Left lung (tissue), 14 donors: ENCODE measurements around the gene FOXP2. TPM values are rescaled to one million over a fixed set of nuclear protein-coding genes. Genes with fewer than 3 reads are reported as not detected.

Experiments
- ATAC-seq: fragments of 200-7000 bp; cut with Tn5 transposase; one replicate; pipeline ENCODE4 v1.9.1; 2020; ENCODE audit warnings: moderate library complexity
- DNase-seq, 4 donors: peaks; one replicate each; pipeline ENCODE4 v3.0.0-alpha.2; 2013 to 2020
- H3K27ac ChIP-seq, 2 donors: fragments of 200-600 bp; sonication (generic) in 1 of 2; one replicate each; pipeline versions ENCODE4 v1.5.0 to v1.8.0; 2020 to 2021
- H3K27me3 ChIP-seq, 2 donors: fragments of 200-600 bp; sonication (generic) in 1 of 2; one replicate each; pipeline versions ENCODE4 v1.5.0 to v1.8.0; 2020 to 2021
- H3K36me3 ChIP-seq, 2 donors: fragments of 200-600 bp; sonication (generic) in 1 of 2; one replicate each; pipeline versions ENCODE4 v1.5.0 to v1.8.0; 2020 to 2021
- H3K4me1 ChIP-seq, 2 donors: fragments of 200-600 bp; one replicate each; pipeline ENCODE4 v1.8.0; 2021
- H3K4me3 ChIP-seq, 2 donors: fragments of 200-600 bp; sonication (generic) in 1 of 2; one replicate each; pipeline versions ENCODE4 v1.5.0 to v1.8.0; 2020 to 2021; ENCODE audit warnings: mild to moderate bottlenecking in 1 of 2
- H3K9me3 ChIP-seq, 2 donors: fragments of 200-600 bp; sonication (generic) in 1 of 2; one replicate each; pipeline versions ENCODE4 v1.5.0 to v1.8.0; 2020 to 2021
- intact Hi-C, 2 donors: fragments of 100-400 bp; cut with DNase I; formaldehyde crosslinking; loops; one replicate each; pipeline versions ENCODE4 v1.11.2 to v1.14.2; 2022
- long read RNA-seq, 12 donors: library from polyadenylated mRNA in 2 of 12; unstranded in 2 of 12; transcript quantifications; one replicate each; pipeline ENCODE4 v2.0.0 and lab custom pipeline, GENCODE V29; 2019 to 2026
- polyA plus RNA-seq, 6 donors: library from polyadenylated mRNA; unstranded; fragments of 120-200 nt; gene quantifications; one replicate each; pipeline ENCODE4 v1.2.1, GENCODE V29; 2013; ENCODE audit not compliant: insufficient read length in 6 of 6
- total RNA-seq, 2 donors: library from RNA; stranded (reverse); fragmentation: NEBNext Ultra II Directional; extraction: Animal tissue kit (Norgen Biotek cat#: 25700); gene quantifications; one replicate each; pipeline ENCODE4 v1.2.1, GENCODE V29; 2021
- TF ChIP-seq, protein P1 (sequence below), 2 donors: fragments of 200-600 bp; sonication (generic) in 1 of 2; IDR thresholded peaks; one replicate each; pipeline versions ENCODE4 v1.5.0 to v1.8.0; 2021; ENCODE audit warnings: antibody characterized with exemption in 2 of 2
- donor health status: DM: no; HTN: yes; CAD: no.
- donor health status: DM: no; HTN: no; CAD: no.

FOXP2 gene
- 1 to 10 TPM; 5.9 to 9.0 TPM for total RNA-seq
- 10 to 100 TPM; 35.3 to 86.8 (median 64.3) TPM for polyA plus RNA-seq
- long read RNA-seq, donor 1: 0 reads
- long read RNA-seq, donor 2, partial matches to known transcripts: 15 of 15 reads
- long read RNA-seq, donor 2, other reads (novel, unspliced or antisense): 0 of 15 reads
- long read RNA-seq, donor 3, partial matches to known transcripts: 28 of 29 reads
- long read RNA-seq, donor 3, other reads (novel, unspliced or antisense): 0 of 29 reads
- long read RNA-seq, donor 4: 0 reads
- long read RNA-seq, donor 5: 0 reads
- long read RNA-seq, donor 6: 0 reads
- long read RNA-seq, donor 7: 0 reads
- long read RNA-seq, donor 8: 0 reads
- long read RNA-seq, donor 9: 0 reads
- long read RNA-seq, donor 10, partial matches to known transcripts: 2 of 2 reads
- long read RNA-seq, donor 10, other reads (novel, unspliced or antisense): 0 of 2 reads
- long read RNA-seq, donor 11: 0 reads
- long read RNA-seq, donor 12: 0 reads

DNA sequence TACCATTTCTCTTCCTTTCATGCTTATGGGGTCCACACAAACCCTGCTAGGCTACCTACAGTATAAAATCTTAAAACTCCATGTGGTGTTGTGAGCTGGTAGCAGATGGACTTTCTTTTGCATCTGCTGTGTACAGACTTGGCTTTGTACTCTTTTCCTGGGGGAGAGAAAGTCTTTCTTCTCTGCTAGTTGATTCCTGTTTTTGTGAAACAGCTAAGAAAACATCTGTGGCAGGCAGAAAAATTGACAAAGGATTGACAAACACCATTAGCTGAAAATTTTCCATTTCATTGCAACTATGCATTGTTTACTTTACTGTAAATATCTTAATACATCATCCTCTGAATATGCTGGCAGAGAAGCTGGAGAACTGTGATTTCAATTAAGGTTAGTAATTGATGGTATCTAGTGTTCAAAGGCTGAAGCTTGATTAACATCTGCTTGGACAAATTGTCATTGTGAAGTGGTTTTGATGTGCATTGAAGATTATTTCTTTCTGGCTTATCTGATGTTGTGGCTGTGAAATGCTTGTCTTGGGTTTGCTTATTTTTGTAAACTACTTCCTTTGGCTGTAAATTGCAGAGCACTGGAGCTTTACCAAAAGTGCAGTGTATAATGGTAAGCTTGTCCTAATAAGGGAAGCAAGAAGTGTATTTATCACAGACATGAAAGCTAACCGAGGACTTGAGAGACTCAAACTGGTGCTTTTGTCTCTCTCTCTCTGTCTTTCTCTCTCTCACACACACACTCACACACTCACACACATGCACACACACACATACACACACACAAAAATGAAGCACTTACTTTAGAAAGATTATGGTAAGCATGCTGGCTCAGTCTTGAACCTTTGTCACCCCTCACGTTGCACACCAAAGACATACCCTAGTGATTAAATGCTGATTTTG is at the start of gene FOXP2:
TSS of gene FOXP2 (plus strand) at position 660 of the 908 bp plus-strand sequence. CDS start 11,697 bp downstream, outside the sequence.
- peak within 1 kb of the TSS in 1 of 2 donors; percentile 35 for H3K27ac ChIP-seq
- H3K27me3 ChIP-seq: peaks cover 0 to 5% of the 10 kb centered on the region in 2 donors
- TF ChIP-seq, protein P1, sequence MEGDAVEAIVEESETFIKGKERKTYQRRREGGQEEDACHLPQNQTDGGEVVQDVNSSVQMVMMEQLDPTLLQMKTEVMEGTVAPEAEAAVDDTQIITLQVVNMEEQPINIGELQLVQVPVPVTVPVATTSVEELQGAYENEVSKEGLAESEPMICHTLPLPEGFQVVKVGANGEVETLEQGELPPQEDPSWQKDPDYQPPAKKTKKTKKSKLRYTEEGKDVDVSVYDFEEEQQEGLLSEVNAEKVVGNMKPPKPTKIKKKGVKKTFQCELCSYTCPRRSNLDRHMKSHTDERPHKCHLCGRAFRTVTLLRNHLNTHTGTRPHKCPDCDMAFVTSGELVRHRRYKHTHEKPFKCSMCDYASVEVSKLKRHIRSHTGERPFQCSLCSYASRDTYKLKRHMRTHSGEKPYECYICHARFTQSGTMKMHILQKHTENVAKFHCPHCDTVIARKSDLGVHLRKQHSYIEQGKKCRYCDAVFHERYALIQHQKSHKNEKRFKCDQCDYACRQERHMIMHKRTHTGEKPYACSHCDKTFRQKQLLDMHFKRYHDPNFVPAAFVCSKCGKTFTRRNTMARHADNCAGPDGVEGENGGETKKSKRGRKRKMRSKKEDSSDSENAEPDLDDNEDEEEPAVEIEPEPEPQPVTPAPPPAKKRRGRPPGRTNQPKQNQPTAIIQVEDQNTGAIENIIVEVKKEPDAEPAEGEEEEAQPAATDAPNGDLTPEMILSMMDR (IDR thresholded peaks at IDR 0.05): no peak
- H3K36me3 ChIP-seq: no peaks in the 10 kb centered on the region
- DNase-seq (peak in 2 of 4 donors; percentile 82 to 87), ATAC-seq (peak; percentile 40)
- H3K4me1 ChIP-seq: no peaks in the 10 kb centered on the region
- peak within 1 kb of the TSS in 1 of 2 donors; percentile 4 for H3K4me3 ChIP-seq
- no peaks in the 10 kb centered on the region for H3K9me3 ChIP-seq
- intact Hi-C loops: no loop called here

DNA sequence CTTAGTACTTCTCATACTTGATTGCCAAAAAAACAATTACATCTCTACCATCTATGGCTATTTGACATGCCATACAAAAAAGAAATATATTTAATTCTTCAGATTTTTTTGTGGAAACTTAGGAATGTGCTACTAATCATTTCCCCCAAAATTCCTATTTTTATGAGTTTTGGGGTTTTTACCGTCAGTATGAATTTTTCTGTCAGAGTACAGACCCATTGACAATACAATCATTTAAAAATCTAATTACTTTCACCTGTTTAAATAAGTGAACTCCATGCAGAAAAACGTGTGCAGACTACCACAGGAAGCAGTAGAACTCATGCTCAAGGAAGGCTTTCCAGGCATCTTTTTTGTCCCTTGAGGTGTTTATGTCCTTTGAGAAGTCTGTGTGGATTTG is 48.8 kb upstream of the FOXP2 start:
- ATAC-seq (no peak), DNase-seq (no peak)
- Histone ChIP-seq H3K4me1 (no peaks in the 10 kb centered on the region), H3K9me3 (no peaks in the 10 kb centered on the region), H3K4me3 (no peak overlapping the region), H3K36me3 (no peaks in the 10 kb centered on the region), H3K27me3 (no peaks in the 10 kb centered on the region), H3K27ac (no peak overlapping the region)
- intact Hi-C loops: no loop called here
- TF ChIP-seq, protein P1 (IDR thresholded peaks at IDR 0.05): no peak

DNA sequence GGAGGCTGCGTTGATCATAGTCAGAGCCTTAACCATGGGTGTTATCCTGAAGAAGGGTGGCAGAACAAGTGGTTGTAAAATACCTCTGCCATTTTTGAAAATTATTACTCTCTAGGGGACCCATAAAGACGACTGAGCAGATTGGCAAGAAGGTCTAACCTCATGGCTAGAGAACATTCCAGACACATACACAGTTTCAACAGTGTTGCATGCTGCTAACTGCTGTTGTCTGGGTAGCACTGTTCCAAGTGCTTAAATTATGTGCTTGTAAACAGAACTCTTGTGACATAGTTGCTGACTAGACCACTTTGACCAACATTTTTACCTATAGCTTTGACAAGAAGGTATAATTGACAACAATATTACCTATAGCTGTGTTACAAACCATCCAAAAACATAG is 46.1 kb upstream of the FOXP2 start:
- intact Hi-C loops: no loop called here
- H3K9me3 ChIP-seq: no peaks in the 10 kb centered on the region
- no peak overlapping the region for H3K4me3 ChIP-seq
- DNase-seq (no peak), ATAC-seq (no peak)
- no peaks in the 10 kb centered on the region for H3K27me3 ChIP-seq
- H3K27ac ChIP-seq: no peak overlapping the region
- TF ChIP-seq, protein P1 (IDR thresholded peaks at IDR 0.05): no peak
- no peaks in the 10 kb centered on the region for H3K4me1 ChIP-seq
- H3K36me3 ChIP-seq: no peaks in the 10 kb centered on the region

DNA sequence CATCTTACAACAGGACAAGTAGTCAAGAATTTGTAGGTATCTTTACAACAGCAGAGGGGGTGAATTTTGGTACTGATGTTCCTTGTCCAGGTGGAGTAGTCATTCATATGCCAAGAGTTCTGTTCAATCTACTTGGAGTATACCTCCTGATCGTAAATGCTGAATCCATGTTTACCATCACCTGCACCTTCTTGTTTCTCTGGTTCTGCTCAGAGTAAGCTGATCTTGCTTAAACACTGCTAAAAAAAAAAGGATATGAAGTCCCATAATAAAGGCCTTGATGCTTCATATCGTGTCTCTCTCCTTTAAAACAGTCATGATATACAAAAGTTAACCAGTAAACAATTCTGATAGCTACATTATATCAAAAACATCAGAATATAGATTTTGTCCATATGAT is 45.3 kb upstream of the FOXP2 start:
- H3K36me3 ChIP-seq: no peaks in the 10 kb centered on the region
- intact Hi-C loops: no loop called here
- H3K27me3 ChIP-seq: no peaks in the 10 kb centered on the region
- DNase-seq: no peak
- H3K9me3 ChIP-seq: no peaks in the 10 kb centered on the region
- H3K4me1 ChIP-seq: no peaks in the 10 kb centered on the region
- no peak overlapping the region for H3K27ac ChIP-seq
- no peak overlapping the region for H3K4me3 ChIP-seq
- TF ChIP-seq, protein P1 (IDR thresholded peaks at IDR 0.05): no peak
- ATAC-seq: no peak

DNA sequence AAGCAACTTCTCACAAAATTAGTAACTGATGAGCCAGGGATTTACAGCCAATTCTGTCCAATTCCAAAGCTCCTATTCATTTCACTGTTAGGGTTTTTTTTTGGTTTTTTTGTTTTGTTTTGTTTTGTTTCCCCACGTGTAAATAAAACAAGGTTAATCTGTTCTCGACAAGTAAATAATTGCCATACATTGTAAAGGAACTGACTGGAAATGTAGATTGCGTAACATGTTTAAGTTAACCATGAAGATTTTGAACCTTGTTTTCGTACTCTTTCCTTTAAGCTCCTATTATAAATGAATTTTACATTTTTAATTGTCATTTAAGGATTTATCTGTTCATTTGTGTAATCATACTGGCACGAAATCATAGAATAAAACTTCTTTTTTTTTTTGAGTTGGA is 42.0 kb upstream of the FOXP2 start:
- Histone ChIP-seq H3K27me3 (no peaks in the 10 kb centered on the region), H3K4me1 (no peaks in the 10 kb centered on the region), H3K27ac (no peak overlapping the region), H3K9me3 (no peaks in the 10 kb centered on the region), H3K36me3 (no peaks in the 10 kb centered on the region), H3K4me3 (no peak overlapping the region)
- TF ChIP-seq, protein P1 (IDR thresholded peaks at IDR 0.05): no peak
- intact Hi-C loops: no loop called here
- DNase-seq (no peak), ATAC-seq (no peak)
